ENCODE data around the gene SIRPA.

SIRPA gene

DNA sequence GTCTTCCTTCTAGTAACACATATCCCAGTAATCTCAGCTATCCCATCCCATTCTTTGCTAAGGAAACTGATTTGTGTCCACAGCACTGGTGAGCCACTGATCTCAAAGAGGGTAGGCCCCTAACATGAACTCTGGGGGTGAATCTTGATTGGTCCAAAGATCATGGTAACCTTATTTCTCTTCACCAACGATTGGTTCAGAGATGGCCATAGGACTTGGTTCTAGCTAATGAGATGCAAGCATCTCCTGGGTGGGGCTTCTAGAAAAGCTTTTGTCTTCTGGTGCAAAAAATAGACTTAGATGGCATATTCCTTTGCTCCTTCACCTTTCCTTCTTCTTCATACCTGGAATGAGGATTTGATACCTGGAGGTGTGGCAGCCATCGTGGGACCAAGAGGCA is 43.8 kb upstream of the SIRPA start:
- CTCF ChIA-PET = interaction anchor here (0.6 kb wide), 2 partner anchors 50 to 343 kb away, joined by 3 to 4 read pairs; no protein-coding TSS in a partner anchor
- no peak for DNase-seq (ENCODE audit: low spot score)
- TF ChIP-seq, protein P1, sequence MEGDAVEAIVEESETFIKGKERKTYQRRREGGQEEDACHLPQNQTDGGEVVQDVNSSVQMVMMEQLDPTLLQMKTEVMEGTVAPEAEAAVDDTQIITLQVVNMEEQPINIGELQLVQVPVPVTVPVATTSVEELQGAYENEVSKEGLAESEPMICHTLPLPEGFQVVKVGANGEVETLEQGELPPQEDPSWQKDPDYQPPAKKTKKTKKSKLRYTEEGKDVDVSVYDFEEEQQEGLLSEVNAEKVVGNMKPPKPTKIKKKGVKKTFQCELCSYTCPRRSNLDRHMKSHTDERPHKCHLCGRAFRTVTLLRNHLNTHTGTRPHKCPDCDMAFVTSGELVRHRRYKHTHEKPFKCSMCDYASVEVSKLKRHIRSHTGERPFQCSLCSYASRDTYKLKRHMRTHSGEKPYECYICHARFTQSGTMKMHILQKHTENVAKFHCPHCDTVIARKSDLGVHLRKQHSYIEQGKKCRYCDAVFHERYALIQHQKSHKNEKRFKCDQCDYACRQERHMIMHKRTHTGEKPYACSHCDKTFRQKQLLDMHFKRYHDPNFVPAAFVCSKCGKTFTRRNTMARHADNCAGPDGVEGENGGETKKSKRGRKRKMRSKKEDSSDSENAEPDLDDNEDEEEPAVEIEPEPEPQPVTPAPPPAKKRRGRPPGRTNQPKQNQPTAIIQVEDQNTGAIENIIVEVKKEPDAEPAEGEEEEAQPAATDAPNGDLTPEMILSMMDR (conservative IDR thresholded peaks at IDR 0.05; ENCODE audit: low read depth) = no peak
- POLR2A ChIA-PET (ENCODE audit: low non-redundant PET) = no interaction called here
- no peak overlapping the region for H3K27ac ChIP-seq

DNA sequence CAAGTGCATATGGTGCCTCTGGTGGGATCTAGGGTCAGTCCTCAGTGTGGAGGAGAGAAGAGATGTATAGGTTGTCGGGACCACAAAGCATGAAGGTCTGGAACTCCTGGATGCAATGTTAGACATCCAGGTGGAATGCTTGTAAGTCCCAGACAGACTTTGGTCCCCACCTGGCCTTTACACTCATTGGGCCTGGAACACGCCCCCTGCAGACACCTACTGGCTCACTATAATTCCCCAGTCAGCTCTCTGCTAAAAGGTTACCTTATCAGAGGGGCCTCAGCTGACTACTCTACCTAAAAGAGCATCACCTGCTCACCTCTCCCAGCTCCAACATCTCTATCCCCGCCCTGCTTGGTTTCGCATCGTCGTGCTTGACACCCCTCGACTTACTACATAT is 41.7 kb upstream of the SIRPA start:
- H3K27ac ChIP-seq = no peak overlapping the region
- ChIA-PET POLR2A (ENCODE audit: low non-redundant PET) (no interaction called here), CTCF (interaction anchor here (0.6 kb wide), 1 partner anchor 43 kb away, joined by 3 read pairs; no protein-coding TSS in a partner anchor)
- TF ChIP-seq, protein P1 (conservative IDR thresholded peaks at IDR 0.05; ENCODE audit: low read depth) = no peak
- DNase-seq (ENCODE audit: low spot score) = no peak

DNA sequence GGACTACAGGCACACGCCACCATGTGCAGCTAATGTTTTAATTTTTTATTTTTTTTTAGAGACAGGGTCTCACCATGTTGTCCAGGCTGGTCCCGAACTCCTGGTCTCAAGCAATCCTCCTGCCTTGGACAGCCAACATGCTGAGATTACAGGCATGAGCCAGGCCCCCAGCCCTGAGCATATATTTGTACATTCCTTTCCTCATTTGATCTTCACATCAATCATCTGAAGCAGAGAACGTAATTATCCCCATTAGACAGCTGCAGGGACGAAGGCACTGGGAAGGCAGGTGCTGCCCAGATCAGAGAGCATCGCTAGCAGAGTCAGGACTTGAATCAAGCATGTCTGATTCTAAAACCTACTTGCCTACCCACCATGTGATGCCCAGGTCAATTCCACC is 41.0 kb upstream of the SIRPA start:
- no peak overlapping the region for H3K27ac ChIP-seq
- POLR2A ChIA-PET (ENCODE audit: low non-redundant PET) = no interaction called here
- DNase-seq (ENCODE audit: low spot score) = no peak
- TF ChIP-seq, protein P1 (conservative IDR thresholded peaks at IDR 0.05; ENCODE audit: low read depth) = no peak
- CTCF ChIA-PET = no interaction called here

DNA sequence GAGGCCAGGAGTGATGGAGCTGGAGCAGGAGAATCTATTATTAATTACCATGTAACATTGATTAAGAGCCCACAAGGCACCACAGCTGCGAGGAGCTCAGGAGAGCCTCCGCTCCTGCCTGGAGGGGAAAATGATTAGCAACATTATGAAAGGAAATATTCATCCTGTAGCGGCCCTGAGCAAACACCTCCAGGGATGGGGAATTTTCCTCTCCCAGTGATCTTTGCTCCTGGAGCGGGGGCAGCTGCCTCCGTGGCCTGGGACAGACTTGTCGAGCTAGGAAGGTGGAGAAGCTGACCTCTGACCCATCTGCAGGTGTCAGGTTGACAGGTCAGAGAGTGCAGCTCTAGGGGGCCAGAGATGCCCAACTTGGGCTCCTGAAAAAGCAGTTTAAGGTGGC is 40.1 kb upstream of the SIRPA start:
- ChIA-PET CTCF (interaction anchor here (0.8 kb wide), 1 partner anchor 44 kb away, joined by 5 read pairs; no protein-coding TSS in a partner anchor), POLR2A (ENCODE audit: low non-redundant PET) (no interaction called here)
- TF ChIP-seq, protein P1 (conservative IDR thresholded peaks at IDR 0.05; ENCODE audit: low read depth) = no peak
- no peak overlapping the region for H3K27ac ChIP-seq
- no peak for DNase-seq (ENCODE audit: low spot score)

DNA sequence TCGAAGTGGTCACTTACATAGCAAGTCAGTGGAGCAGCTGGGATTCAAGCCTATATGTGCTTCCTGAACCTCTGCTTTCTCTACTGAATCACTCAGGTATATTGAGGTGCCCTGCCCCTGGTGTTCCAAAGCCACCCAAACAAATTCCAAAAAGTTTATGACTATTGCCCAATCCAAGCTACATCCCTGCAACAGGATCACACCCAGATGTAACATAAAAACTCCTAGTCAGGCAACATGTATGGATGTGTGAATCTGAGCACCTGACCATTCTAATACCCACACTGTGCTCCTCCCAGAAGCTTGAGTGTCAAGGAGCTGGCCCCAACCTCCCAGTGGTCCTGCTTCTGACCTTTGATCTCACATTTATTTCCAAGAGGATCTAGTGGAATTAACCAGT is 39.5 kb upstream of the SIRPA start:
- ChIA-PET POLR2A (ENCODE audit: low non-redundant PET) (no interaction called here), CTCF (no interaction called here)
- TF ChIP-seq, protein P1 (conservative IDR thresholded peaks at IDR 0.05; ENCODE audit: low read depth) = no peak
- H3K27ac ChIP-seq = no peak overlapping the region
- DNase-seq (ENCODE audit: low spot score) = no peak

DNA sequence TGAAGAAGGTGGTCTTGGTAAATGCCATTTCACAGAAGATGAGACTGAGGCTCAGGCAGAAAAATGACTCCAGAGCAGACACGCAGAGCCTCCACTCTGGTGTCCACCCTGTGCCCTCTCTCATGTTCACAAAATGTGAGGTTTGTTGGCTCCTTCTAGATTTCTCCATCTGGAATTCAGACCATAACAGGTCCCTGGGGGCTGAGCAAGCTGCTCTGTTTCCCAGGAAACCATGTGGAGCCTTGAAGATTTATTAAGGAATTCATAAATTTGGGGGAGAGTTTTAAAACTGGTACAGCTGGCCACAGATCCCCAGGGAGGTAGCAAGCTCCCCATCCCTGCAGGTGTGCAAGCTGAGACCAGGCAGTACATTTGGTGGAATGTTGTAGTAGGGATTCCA is 38.8 kb upstream of the SIRPA start:
- no peak overlapping the region for H3K27ac ChIP-seq
- no peak for DNase-seq (ENCODE audit: low spot score)
- POLR2A ChIA-PET (ENCODE audit: low non-redundant PET) = no interaction called here
- TF ChIP-seq, protein P1 (conservative IDR thresholded peaks at IDR 0.05; ENCODE audit: low read depth) = no peak
- CTCF ChIA-PET = no interaction called here

DNA sequence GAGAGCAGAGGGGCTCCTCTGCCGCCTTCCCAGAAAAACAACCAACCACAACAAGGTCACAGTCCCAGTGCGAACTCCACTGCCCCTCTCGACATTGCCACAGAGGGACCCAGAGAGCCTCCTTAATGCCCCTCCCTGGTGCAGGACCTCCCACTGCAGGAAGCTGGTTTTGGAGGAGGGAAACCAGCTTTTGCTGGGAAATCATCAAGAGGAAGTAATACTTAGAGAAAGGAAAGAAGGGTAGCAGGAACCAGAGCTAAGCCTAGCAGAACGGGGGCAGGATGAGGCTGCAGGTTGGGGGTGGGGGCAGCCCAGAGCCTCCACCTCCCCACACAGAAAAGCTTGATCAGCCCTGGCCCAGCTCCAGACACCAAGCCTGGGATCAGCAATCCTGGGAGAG is 37.7 kb upstream of the SIRPA start:
- DNase-seq (ENCODE audit: low spot score) = no peak
- TF ChIP-seq, protein P1 (conservative IDR thresholded peaks at IDR 0.05; ENCODE audit: low read depth) = no peak
- no peak overlapping the region for H3K27ac ChIP-seq
- POLR2A ChIA-PET (ENCODE audit: low non-redundant PET) = no interaction called here
- CTCF ChIA-PET = no interaction called here

Measured in RWPE1 (cell line).